HepG2 (cell line): Measurements from ENCODE around the gene HPS3. TPM values are rescaled to one million over a fixed set of nuclear protein-coding genes. Genes with fewer than 3 reads are reported as not detected.
A peak's percentile ranks its signal among the peaks of the same experiment; 100 is the strongest.

ENCODE experiments used
- ATAC-seq: fragments of 200-7000 bp; cut with Tn5 transposase; 3 replicates; pipeline ENCODE4 v1.9.1; 2020; ENCODE audit warnings: mild to moderate bottlenecking, moderate library complexity
- BruUV-seq: library from RNA; stranded (reverse); fragments of 400-500 nt; replicated peaks from 2 replicates; lab custom pipeline; 2021; lab: Mats Ljungman, UMichigan
- CTCF ChIA-PET: fragments of 300-600 bp; formaldehyde crosslinking; extraction: SDS; loops from one replicate; lab custom pipeline; 2021; ENCODE audit warnings: low total read pairs, inconsistent platforms, low intra/inter-chr PET ratio; lab: Yijun Ruan, JAX
- POLR2A ChIA-PET: fragments of 350-600 bp; sonication (Branson Sonifier 250); formaldehyde crosslinking; loops from one replicate; lab custom pipeline; 2020; ENCODE audit warnings: antibody characterized with exemption, inconsistent platforms; lab: Yijun Ruan, JAX
- DNase-seq: peaks from one replicate; pipeline ENCODE4 v3.0.0-alpha.2; 2015; ENCODE audit warnings: low spot score
- FAIRE-seq: peaks from 3 replicates; lab custom pipeline; 2011; peaks lifted over from hg19 to GRCh38; lab: Jason Lieb, UNC
- H2AFZ ChIP-seq: one replicate; pipeline ENCODE4 v1.6.1; 2011; ENCODE audit warnings: low read length, inconsistent platforms
- H3K27ac ChIP-seq: fragments of 300-600 bp; 3 replicates; pipeline ENCODE4 v1.8.0; 2011; ENCODE audit warnings: mixed run types, mild to moderate bottlenecking, mixed read lengths, low read length, inconsistent platforms; ENCODE audit not compliant: insufficient read depth; ENCODE audit errors: extremely low read length
- H3K27me3 ChIP-seq, 2 experiments: fragments of 200-600 bp in 1 of 2; 2 replicates in 1 of 2; 3 replicates in 1 of 2; pipeline versions ENCODE4 v1.6.0 to v1.8.0; 2011; ENCODE audit warnings: low read length in 2 of 2, mild to moderate bottlenecking in 2 of 2, moderate library complexity in 2 of 2, inconsistent platforms in 1 of 2; ENCODE audit not compliant: insufficient read depth in 2 of 2, control insufficient read depth in 1 of 2
- H3K36me3 ChIP-seq, 2 experiments: fragments of 200-600 bp in 1 of 2; replicated peaks in 1 of 2; 2 replicates in 1 of 2; 3 replicates in 1 of 2; pipeline versions ENCODE4 v1.5.1 to v1.8.0; 2011; ENCODE audit warnings: low read length in 2 of 2, inconsistent platforms in 1 of 2; ENCODE audit not compliant: insufficient read depth in 2 of 2, control insufficient read depth in 1 of 2
- H3K4me1 ChIP-seq: 2 replicates; pipeline ENCODE4 v1.5.1; 2012; ENCODE audit warnings: low read length, inconsistent platforms; ENCODE audit not compliant: insufficient read depth
- H3K4me2 ChIP-seq: 2 replicates; pipeline ENCODE4 v1.6.0; 2011; ENCODE audit warnings: low read depth, low read length, inconsistent platforms
- H3K4me3 ChIP-seq, 3 experiments: fragments of 200-600 bp in 1 of 3; sonication (generic), shearing (Covaris generic) in 1 of 3; replicated peaks in 1 of 3; 2 replicates each; pipeline ENCODE4 v1.5.1; 2011 to 2016; ENCODE audit warnings: low read length in 3 of 3, inconsistent platforms in 2 of 3, low read depth in 2 of 3, mild to moderate bottlenecking in 2 of 3, control low read depth in 1 of 3, mixed read lengths in 1 of 3; ENCODE audit not compliant: insufficient read depth in 1 of 3
- H3K79me2 ChIP-seq: one replicate; pipeline ENCODE4 v1.6.1; 2011; ENCODE audit warnings: low read length, inconsistent platforms; ENCODE audit not compliant: insufficient read depth
- H3K9ac ChIP-seq: 2 replicates; pipeline ENCODE4 v1.6.0; 2011; ENCODE audit warnings: mild to moderate bottlenecking, low read depth, low read length, inconsistent platforms; ENCODE audit not compliant: insufficient read depth
- H3K9me3 ChIP-seq: 2 replicates; pipeline ENCODE4 v1.5.1; 2012; ENCODE audit warnings: mild to moderate bottlenecking, low read length
- H4K20me1 ChIP-seq: 2 replicates; pipeline ENCODE4 v1.6.0; 2011; ENCODE audit warnings: inconsistent platforms, mild to moderate bottlenecking, low read length, moderate library complexity; ENCODE audit not compliant: insufficient read depth
- CTCF ChIP-seq: sonication (generic); formaldehyde crosslinking; IDR thresholded peaks from 2 replicates; pipeline ENCODE4 v1.5.0; 2020; ENCODE audit warnings: mild to moderate bottlenecking, missing genetic modification reagents, moderate library complexity
- FOXA3 ChIP-seq: IDR thresholded peaks from 2 replicates; pipeline ENCODE4 v1.6.1; 2016; ENCODE audit warnings: missing genetic modification reagents, missing compliant biosample characterization
- HNRNPK ChIP-seq: fragments of 200-400 bp; formaldehyde crosslinking; IDR thresholded peaks from 2 replicates; pipeline ENCODE4 v1.6.1; 2018; ENCODE audit warnings: low read length, low read depth, moderate library complexity, mild to moderate bottlenecking; ENCODE audit not compliant: poor library complexity, severe bottlenecking
- MIXL1 ChIP-seq: IDR thresholded peaks from 2 replicates; pipeline ENCODE4 v1.6.1; 2016
- RAD21 ChIP-seq: fragments of 450-650 bp; formaldehyde crosslinking; IDR thresholded peaks from 2 replicates; pipeline ENCODE4 v1.5.0; 2020; ENCODE audit warnings: mild to moderate bottlenecking
- RXRB ChIP-seq: IDR thresholded peaks from 2 replicates; pipeline ENCODE4 v1.6.1; 2016; ENCODE audit warnings: borderline replicate concordance, missing genetic modification reagents, missing compliant biosample characterization
- SMARCE1 ChIP-seq: fragments of 450-650 bp; IDR thresholded peaks from 2 replicates; pipeline ENCODE4 v1.6.1; 2017; ENCODE audit warnings: borderline replicate concordance
- SMC3 ChIP-seq: IDR thresholded peaks from 2 replicates; pipeline ENCODE4 v1.6.1; 2011; ENCODE audit warnings: low read length, improper control_type of control experiment
- STAG1 ChIP-seq: sonication (generic); formaldehyde crosslinking; IDR thresholded peaks from 2 replicates; pipeline ENCODE4 v1.4.0; 2020; ENCODE audit warnings: missing genetic modification reagents
- ZNF275 ChIP-seq: sonication (generic); formaldehyde crosslinking; IDR thresholded peaks from 2 replicates; pipeline ENCODE4 v1.8.0; 2022; ENCODE audit warnings: missing genetic modification reagents, mild to moderate bottlenecking, inconsistent platforms, borderline replicate concordance
- ZNF556 ChIP-seq: sonication (generic); formaldehyde crosslinking; IDR thresholded peaks from 2 replicates; pipeline ENCODE4 v1.4.0; 2020; ENCODE audit warnings: mild to moderate bottlenecking, missing genetic modification reagents, borderline replicate concordance
- WGBS: methylation state at CpG from one replicate; pipeline ENCODE4 v1.1.6; 2017; ENCODE audit warnings: low lambda C conversion rate; 5-methylcytosine and 5-hydroxymethylcytosine counted together
- in situ Hi-C: cut with HindIII; loops from 2 replicates; pipeline ENCODE4 v1.10.0; 2017; ENCODE audit warnings: low pct_unique_long_range_greater_than_20kb; ENCODE audit not compliant: extremely low pct_ligation_motif_present
- intact Hi-C: fragments of 100-400 bp; cut with micrococcal nuclease; formaldehyde crosslinking; loops from one replicate; pipeline ENCODE4 v1.10.0; 2022; ENCODE audit not compliant: unreplicated experiment
- polyA plus RNA-seq, 8 experiments: library from polyadenylated mRNA; depleted of rRNA in 3 of 8; stranded (reverse) in 7 of 8; unstranded in 1 of 8; fragments of >200 nt; fragmentation: Illumina TruSeq in 4 of 8; extraction: Trizol in 4 of 8; gene quantifications; 2 replicates each; pipeline versions ENCODE4 v1.2.1 to v1.2.3, GENCODE V29; 2011 to 2016; ENCODE audit warnings: low read depth in 4 of 8, missing spikeins in 1 of 8, mixed read lengths in 1 of 8; ENCODE audit not compliant: insufficient read depth in 1 of 8
- total RNA-seq, 5 experiments: library from RNA; depleted of rRNA; stranded (reverse); fragments of >200 nt; fragmentation: Illumina TruSeq; extraction: Trizol; gene quantifications; 2 replicates each; pipeline ENCODE4 v1.2.3, GENCODE V29; 2016; ENCODE audit warnings: low read depth in 1 of 5

The HPS3 gene
- total and polyA plus RNA-seq, 2 of the 13 experiments (the other 11 are each of a cell fraction or from before 2014, with no cell fraction given), result 9.5 to 18.9 TPM

GRCh38 chr3:149120051-149120972, 9.1 kb upstream of the HPS3 start:
- DNase-seq, result peak; percentile 62
- Histone ChIP-seq H3K9ac (no peak overlapping the region), H3K36me3 (no peaks in the 10 kb centered on the region), H2AFZ (no peak overlapping the region), H3K4me1 (peaks cover 26% of the 10 kb centered on the region; the same call in 1 of the 2 replicates), H4K20me1 (no peaks in the 10 kb centered on the region), H3K9me3 (no peaks in the 10 kb centered on the region), H3K4me2 (no peak overlapping the region), H3K27ac (no peak overlapping the region), H3K27me3 (peaks cover 2 to 10% of the 10 kb centered on the region in 2 experiments; a peak in 2 of 5 replicates), H3K79me2 (no peaks in the 10 kb centered on the region), H3K4me3 (no peak overlapping the region)
- POLR2A ChIA-PET, result interaction anchor here (0.6 to 1.6 kb wide), 2 partner anchors 9 to 104 kb away, joined by 4 to 9 read pairs; partner anchors contain the start of gene HPS3
- CTCF ChIA-PET, result interaction anchor here (0.8 to 5.6 kb wide), 4 partner anchors 154 to 224 kb away, joined by 3 to 123 read pairs (median 6); no protein-coding TSS in a partner anchor
- WGBS, result 14% methylated on average over 7 of the region's 7 CpGs
- ATAC-seq, result peak; percentile 83
- no TSS peak for BruUV-seq
- TF ChIP-seq SMARCE1 (no peak), FOXA3 (CRISPR knock-in tag) (0 out of 2 replicates have a peak, but pooled peaks have one; percentile 11), CTCF (peak; percentile 78), ZNF556 (CRISPR knock-in tag) (no peak), SMC3 (peak; percentile 77), HNRNPK (peak; percentile 73), RAD21 (CRISPR knock-in tag) (peak; percentile 65; the same call in 1 of the 2 replicates), RXRB (CRISPR knock-in tag) (peak; percentile 20; the same call in 1 of the 2 replicates), MIXL1 (CRISPR knock-in tag) (0 out of 2 replicates have a peak, but pooled peaks have one; percentile 31), ZNF275 (CRISPR knock-in tag) (no peak), STAG1 (peak; percentile 91)
- intact Hi-C loops, result loop anchor here (1.0 to 2.0 kb wide), 3 partner anchors 153 to 360 kb away; no protein-coding TSS in a partner anchor
- peak; percentile 54 for FAIRE-seq
- in situ Hi-C loops, result loop anchor here (10.0 kb wide), 1 partner anchor 364 kb away; no protein-coding TSS in a partner anchor
